Upper lobe of left lung (tissue), 4 donors: ENCODE data around the gene PHF23.

ENCODE experiments used
- CTCF ChIP-seq, 6 experiments: fragments of 450-650 bp in 4 of 6; fragments of 200-600 bp in 2 of 6; sonication (generic) in 2 of 6; IDR thresholded peaks; one replicate each; pipeline ENCODE4 v1.5.1; 2016 to 2019; ENCODE audit warnings: antibody characterized with exemption in 6 of 6
- POLR2A ChIP-seq, 4 donors: fragments of 450-650 bp; IDR thresholded peaks; one replicate each; pipeline ENCODE4 v1.5.1; 2016 to 2017; ENCODE audit warnings: antibody characterized with exemption in 4 of 4, mild to moderate bottlenecking in 2 of 4

- no peak for TF ChIP-seq CTCF (IDR thresholded peaks at IDR 0.05)
- no peak for TF ChIP-seq POLR2A (IDR thresholded peaks at IDR 0.05)
These were observed 17.8 kb downstream of the PHF23 start for GRCh38 chr17:7221278-7222092.
